NCI-H345 treated with DMSO at 0.1 percent for 48 hours (cell line): ENCODE data around the gene CLCA1.

Experiments
- DNase-seq: peaks from one replicate; lab custom pipeline; 2025; ENCODE audit not compliant: unreplicated experiment; lab: John Stamatoyannopoulos, UW

CLCA1 gene

GRCh38 chr1:86503406-86504136 is 34.8 kb downstream of the CLCA1 start:
- DNase-seq = no peak

- no peak for DNase-seq
Observed at GRCh38 chr1:86504137-86504479, 35.4 kb downstream of the CLCA1 start.

GRCh38 chr1:86504895-86505563 is 36.3 kb downstream of the CLCA1 start:
- DNase-seq = no peak

- no peak for DNase-seq
Observed at GRCh38 chr1:86505564-86505902, 36.8 kb downstream of the CLCA1 start.

GRCh38 chr1:86507935-86508582 is 39.3 kb downstream of the CLCA1 start:
- DNase-seq = peak; percentile 18

GRCh38 chr1:86508583-86508969 is 39.8 kb downstream of the CLCA1 start:
- no peak for DNase-seq

GRCh38 chr1:86515597-86515996 is 46.9 kb downstream of the CLCA1 start:
- no peak for DNase-seq

- no peak for DNase-seq
Observed at GRCh38 chr1:86516335-86516734, 47.6 kb downstream of the CLCA1 start.

- no peak for DNase-seq
Observed at GRCh38 chr1:86517336-86517735, 48.6 kb downstream of the CLCA1 start.

GRCh38 chr1:86520789-86521521 is 52.2 kb downstream of the CLCA1 start:
- DNase-seq = no peak

GRCh38 chr1:86521522-86521891 is 52.8 kb downstream of the CLCA1 start:
- no peak for DNase-seq

GRCh38 chr1:86522240-86522639 is 53.5 kb downstream of the CLCA1 start:
- no peak for DNase-seq

GRCh38 chr1:86523670-86524354 is 55.1 kb downstream of the CLCA1 start:
- no peak for DNase-seq

GRCh38 chr1:86527306-86527705 is 58.6 kb downstream of the CLCA1 start:
- DNase-seq = no peak

- no peak for DNase-seq
Observed at GRCh38 chr1:86530211-86530845, 61.6 kb downstream of the CLCA1 start.

GRCh38 chr1:86537928-86538695 is 69.4 kb downstream of the CLCA1 start:
- DNase-seq = no peak

GRCh38 chr1:86538775-86539174 is 70.0 kb downstream of the CLCA1 start:
- DNase-seq = no peak

- DNase-seq = no peak
Observed at GRCh38 chr1:86541859-86542258, 73.1 kb downstream of the CLCA1 start.

GRCh38 chr1:86542631-86543030 is 73.9 kb downstream of the CLCA1 start:
- DNase-seq = no peak

- no peak for DNase-seq
Observed at GRCh38 chr1:86546787-86547221, 78.1 kb downstream of the CLCA1 start, which contains the start of gene CLCA4. Gene CLCA4 (plus strand): TSS chr1:86547078. CDS start chr1:86547120, 42 bp downstream.
